HEK293 (cell line): ENCODE measurements around the gene GSTM1.
A peak's percentile ranks its signal among the peaks of the same experiment; 100 is the strongest.

Source experiments
- CTCF ChIA-PET: fragments of 350-600 bp; formaldehyde crosslinking; extraction: SDS; loops from one replicate; lab custom pipeline; 2021; ENCODE audit warnings: antibody characterized with exemption; lab: Yijun Ruan, JAX
- POLR2A ChIA-PET: fragments of 300-600 bp; formaldehyde crosslinking; extraction: SDS; loops from one replicate; lab custom pipeline; 2020; ENCODE audit warnings: antibody characterized with exemption, inconsistent platforms; lab: Yijun Ruan, JAX
- H3K27ac ChIP-seq: fragments of 200-500 bp; sonication (Bioruptor generic); 2 replicates; pipeline ENCODE4 v1.5.1; 2014; ENCODE audit warnings: low read depth, low read length, control low read depth, inconsistent platforms; ENCODE audit errors: extremely low read depth
- H3K36me3 ChIP-seq, 2 experiments: fragments of 200-500 bp in 1 of 2; sonication (Bioruptor generic) in 1 of 2; 1 replicate in 1 of 2; 2 replicates in 1 of 2; pipeline ENCODE4 v1.5.1; 2014 to 2017; ENCODE audit warnings: inconsistent platforms in 2 of 2, low read length in 2 of 2; ENCODE audit not compliant: control insufficient read depth in 2 of 2, insufficient read depth in 1 of 2
- H3K4me1 ChIP-seq: fragments of 200-500 bp; sonication (Bioruptor generic); 2 replicates; pipeline ENCODE4 v1.5.1; 2014; ENCODE audit warnings: mild to moderate bottlenecking, low read length, inconsistent platforms; ENCODE audit not compliant: control insufficient read depth, insufficient read depth
- H3K4me3 ChIP-seq: 2 replicates; pipeline ENCODE4 v1.5.1; 2011; ENCODE audit warnings: low read depth, mild to moderate bottlenecking, control low read depth, low read length, moderate library complexity
- H3K9me3 ChIP-seq: fragments of 200-500 bp; sonication (Bioruptor generic); 2 replicates; pipeline ENCODE4 v1.5.1; 2014; ENCODE audit warnings: low read depth, low read length, inconsistent platforms; ENCODE audit not compliant: control insufficient read depth, insufficient read depth
- CTCF ChIP-seq: fragments of 450-650 bp; formaldehyde crosslinking; IDR thresholded peaks from 2 replicates; pipeline ENCODE4 v1.5.1; 2016; ENCODE audit warnings: missing biosample characterization, missing genetic modification characterization
- MEIS1 ChIP-seq: sonication (generic); formaldehyde crosslinking; IDR thresholded peaks from 2 replicates; pipeline ENCODE4 v1.8.1; 2022; ENCODE audit warnings: missing genetic modification reagents, mild to moderate bottlenecking, borderline replicate concordance
- MZF1 ChIP-seq: fragments of 450-650 bp; formaldehyde crosslinking; IDR thresholded peaks from 2 replicates; pipeline ENCODE4 v1.5.1; 2017; ENCODE audit warnings: missing biosample characterization, missing genetic modification characterization, borderline replicate concordance
- OSR2 ChIP-seq: fragments of 450-650 bp; formaldehyde crosslinking; IDR thresholded peaks from 2 replicates; pipeline ENCODE4 v1.5.1; 2016; ENCODE audit warnings: missing biosample characterization, missing genetic modification characterization
- PATZ1 ChIP-seq: fragments of 450-650 bp; formaldehyde crosslinking; IDR thresholded peaks from 2 replicates; pipeline ENCODE4 v1.5.1; 2016; ENCODE audit warnings: missing biosample characterization, missing genetic modification characterization
- REST ChIP-seq: fragments of 450-650 bp; formaldehyde crosslinking; IDR thresholded peaks from 2 replicates; pipeline ENCODE4 v1.5.1; 2016; ENCODE audit warnings: missing biosample characterization, missing genetic modification characterization
- SALL2 ChIP-seq: fragments of 450-650 bp; formaldehyde crosslinking; IDR thresholded peaks from 2 replicates; pipeline ENCODE4 v1.5.0; 2017; ENCODE audit warnings: missing biosample characterization, mild to moderate bottlenecking, missing genetic modification characterization, borderline replicate concordance
- TSHZ1 ChIP-seq: fragments of 450-650 bp; formaldehyde crosslinking; IDR thresholded peaks from 2 replicates; pipeline ENCODE4 v1.5.1; 2016; ENCODE audit warnings: missing biosample characterization, missing genetic modification characterization, borderline replicate concordance
- ZBTB21 ChIP-seq: fragments of 450-650 bp; formaldehyde crosslinking; IDR thresholded peaks from 2 replicates; pipeline ENCODE4 v1.5.1; 2017; ENCODE audit warnings: missing biosample characterization, missing genetic modification characterization
- ZBTB44 ChIP-seq: fragments of 450-650 bp; IDR thresholded peaks from 2 replicates; pipeline ENCODE4 v1.5.1; 2018; ENCODE audit warnings: missing biosample characterization, mild to moderate bottlenecking, missing genetic modification characterization
- ZNF157 ChIP-seq: fragments of 450-650 bp; formaldehyde crosslinking; IDR thresholded peaks from 2 replicates; pipeline ENCODE4 v1.5.1; 2016; ENCODE audit warnings: missing biosample characterization, missing genetic modification characterization
- ZNF223 ChIP-seq: fragments of 450-650 bp; formaldehyde crosslinking; IDR thresholded peaks from 2 replicates; pipeline ENCODE4 v1.5.1; 2016; ENCODE audit warnings: missing biosample characterization, missing genetic modification characterization
- ZNF350 ChIP-seq: fragments of 450-650 bp; formaldehyde crosslinking; IDR thresholded peaks from 2 replicates; pipeline ENCODE4 v1.5.0; 2017; ENCODE audit warnings: missing biosample characterization, mild to moderate bottlenecking, missing genetic modification characterization
- ZNF354C ChIP-seq: fragments of 450-650 bp; formaldehyde crosslinking; IDR thresholded peaks from 2 replicates; pipeline ENCODE4 v1.5.1; 2016; ENCODE audit warnings: missing biosample characterization, missing genetic modification characterization, low read depth, borderline replicate concordance
- ZNF488 ChIP-seq: fragments of 450-650 bp; formaldehyde crosslinking; IDR thresholded peaks from 2 replicates; pipeline ENCODE4 v1.5.1; 2016; ENCODE audit warnings: missing biosample characterization, missing genetic modification characterization
- ZNF501 ChIP-seq: fragments of 450-650 bp; formaldehyde crosslinking; IDR thresholded peaks from 2 replicates; pipeline ENCODE4 v1.5.1; 2016; ENCODE audit warnings: missing biosample characterization, missing genetic modification characterization
- ZNF513 ChIP-seq: fragments of 450-650 bp; IDR thresholded peaks from 2 replicates; pipeline ENCODE4 v1.5.1; 2018; ENCODE audit warnings: missing biosample characterization, missing genetic modification characterization
- ZNF621 ChIP-seq: fragments of 450-650 bp; formaldehyde crosslinking; IDR thresholded peaks from 2 replicates; pipeline ENCODE4 v1.5.1; 2017; ENCODE audit warnings: missing biosample characterization, missing genetic modification characterization
- ZNF670 ChIP-seq: fragments of 450-650 bp; formaldehyde crosslinking; IDR thresholded peaks from 2 replicates; pipeline ENCODE4 v1.5.1; 2016; ENCODE audit warnings: missing biosample characterization, missing genetic modification characterization, low read depth
- ZSCAN30 ChIP-seq: fragments of 450-650 bp; IDR thresholded peaks from 2 replicates; pipeline ENCODE4 v1.5.1; 2018; ENCODE audit warnings: missing biosample characterization, mild to moderate bottlenecking, missing genetic modification characterization, moderate library complexity

Gene GSTM1

GRCh38 chr1:109643385-109644230 lies 44.0 kb upstream of the GSTM1 start (continued):
- TF ChIP-seq REST, result no peak
- no peak for TF ChIP-seq MEIS1 (CRISPR knock-in tag)
- peak; percentile 74; the same call in 1 of the 2 replicates for TF ChIP-seq ZSCAN30
- TF ChIP-seq ZBTB44 (tag by site-specific recombination), result no peak
- TF ChIP-seq ZNF223 (tag by site-specific recombination), result peak; percentile 98
- TF ChIP-seq ZNF157 (tag by site-specific recombination), result no peak
- peak; percentile 40; the same call in 1 of the 2 replicates for TF ChIP-seq PATZ1 (tag by site-specific recombination)
- TF ChIP-seq ZNF501 (tag by site-specific recombination), result peak; percentile 75; the same call in 1 of the 2 replicates

GRCh38 chr1:109644670-109645069 lies 42.9 kb upstream of the GSTM1 start:
- no peak overlapping the region for H3K4me3 ChIP-seq
- no peaks in the 10 kb centered on the region for H3K4me1 ChIP-seq
- CTCF ChIA-PET, result interaction anchor here (0.7 to 11.3 kb wide), 7 partner anchors 6 to 332 kb away, joined by 3 to 345 read pairs (median 4); no protein-coding TSS in a partner anchor
- no peaks in the 10 kb centered on the region for H3K36me3 ChIP-seq
- no peaks in the 10 kb centered on the region for H3K9me3 ChIP-seq
- POLR2A ChIA-PET, result no interaction called here
- no peak overlapping the region for H3K27ac ChIP-seq
- no peak for TF ChIP-seq TSHZ1 (tag by site-specific recombination)
- TF ChIP-seq ZNF354C (tag by site-specific recombination), result no peak
- TF ChIP-seq ZBTB21 (tag by site-specific recombination), result no peak
- TF ChIP-seq SALL2 (tag by site-specific recombination), result no peak
- TF ChIP-seq CTCF, result no peak
- no peak for TF ChIP-seq ZNF621
- TF ChIP-seq ZNF350 (tag by site-specific recombination), result no peak
- no peak for TF ChIP-seq ZNF670 (tag by site-specific recombination)
- TF ChIP-seq ZNF488 (tag by site-specific recombination), result no peak
- TF ChIP-seq MZF1 (tag by site-specific recombination), result no peak
- no peak for TF ChIP-seq ZNF513 (tag by site-specific recombination)
- TF ChIP-seq OSR2 (tag by site-specific recombination), result no peak
